Upper lobe of left lung (tissue), 4 donors: Measurements from ENCODE around the gene RGS5.

Experiments
- POLR2A ChIP-seq, 4 donors: fragments of 450-650 bp; IDR thresholded peaks; one replicate each; pipeline ENCODE4 v1.5.1; 2016 to 2017; ENCODE audit warnings: antibody characterized with exemption in 4 of 4, mild to moderate bottlenecking in 2 of 4
- POLR2AphosphoS5 ChIP-seq, 2 donors: sonication (generic); formaldehyde crosslinking; IDR thresholded peaks; one replicate each; pipeline ENCODE4 v1.5.1; 2017; ENCODE audit warnings: antibody characterized with exemption in 2 of 2
- TF ChIP-seq, protein P1 (sequence below), 6 experiments: fragments of 450-650 bp in 4 of 6; fragments of 200-600 bp in 2 of 6; sonication (generic) in 2 of 6; IDR thresholded peaks; one replicate each; pipeline ENCODE4 v1.5.1; 2016 to 2019; ENCODE audit warnings: antibody characterized with exemption in 6 of 6

GRCh38 chr1:163202833-163203451 lies at the start of gene RGS5:
- TF ChIP-seq POLR2AphosphoS5 (IDR thresholded peaks at IDR 0.05), result no peak
- TF ChIP-seq, protein P1, sequence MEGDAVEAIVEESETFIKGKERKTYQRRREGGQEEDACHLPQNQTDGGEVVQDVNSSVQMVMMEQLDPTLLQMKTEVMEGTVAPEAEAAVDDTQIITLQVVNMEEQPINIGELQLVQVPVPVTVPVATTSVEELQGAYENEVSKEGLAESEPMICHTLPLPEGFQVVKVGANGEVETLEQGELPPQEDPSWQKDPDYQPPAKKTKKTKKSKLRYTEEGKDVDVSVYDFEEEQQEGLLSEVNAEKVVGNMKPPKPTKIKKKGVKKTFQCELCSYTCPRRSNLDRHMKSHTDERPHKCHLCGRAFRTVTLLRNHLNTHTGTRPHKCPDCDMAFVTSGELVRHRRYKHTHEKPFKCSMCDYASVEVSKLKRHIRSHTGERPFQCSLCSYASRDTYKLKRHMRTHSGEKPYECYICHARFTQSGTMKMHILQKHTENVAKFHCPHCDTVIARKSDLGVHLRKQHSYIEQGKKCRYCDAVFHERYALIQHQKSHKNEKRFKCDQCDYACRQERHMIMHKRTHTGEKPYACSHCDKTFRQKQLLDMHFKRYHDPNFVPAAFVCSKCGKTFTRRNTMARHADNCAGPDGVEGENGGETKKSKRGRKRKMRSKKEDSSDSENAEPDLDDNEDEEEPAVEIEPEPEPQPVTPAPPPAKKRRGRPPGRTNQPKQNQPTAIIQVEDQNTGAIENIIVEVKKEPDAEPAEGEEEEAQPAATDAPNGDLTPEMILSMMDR (IDR thresholded peaks at IDR 0.05), result no peak
- TF ChIP-seq POLR2A (IDR thresholded peaks at IDR 0.05), result no peak
